Fibroblast of lung (primary cell): ENCODE data around the gene NPAS1.

ENCODE experiments used
- EZH2 ChIP-seq: IDR thresholded peaks from 2 replicates; pipeline ENCODE4 v1.5.1; 2012; ENCODE audit warnings: low read length, control low read depth, mild to moderate bottlenecking; ENCODE audit errors: missing control alignments
- TF ChIP-seq, protein P1 (sequence below), 2 donors: IDR thresholded peaks in 1 of 2; conservative IDR thresholded peaks in 1 of 2; 1 replicate in 1 of 2; 2 replicates in 1 of 2; pipeline ENCODE4 v1.5.1; 2011 to 2012; ENCODE audit warnings: low read length in 2 of 2, control low read depth in 1 of 2, inconsistent platforms in 1 of 2, low read depth in 1 of 2, mild to moderate bottlenecking in 1 of 2

DNA sequence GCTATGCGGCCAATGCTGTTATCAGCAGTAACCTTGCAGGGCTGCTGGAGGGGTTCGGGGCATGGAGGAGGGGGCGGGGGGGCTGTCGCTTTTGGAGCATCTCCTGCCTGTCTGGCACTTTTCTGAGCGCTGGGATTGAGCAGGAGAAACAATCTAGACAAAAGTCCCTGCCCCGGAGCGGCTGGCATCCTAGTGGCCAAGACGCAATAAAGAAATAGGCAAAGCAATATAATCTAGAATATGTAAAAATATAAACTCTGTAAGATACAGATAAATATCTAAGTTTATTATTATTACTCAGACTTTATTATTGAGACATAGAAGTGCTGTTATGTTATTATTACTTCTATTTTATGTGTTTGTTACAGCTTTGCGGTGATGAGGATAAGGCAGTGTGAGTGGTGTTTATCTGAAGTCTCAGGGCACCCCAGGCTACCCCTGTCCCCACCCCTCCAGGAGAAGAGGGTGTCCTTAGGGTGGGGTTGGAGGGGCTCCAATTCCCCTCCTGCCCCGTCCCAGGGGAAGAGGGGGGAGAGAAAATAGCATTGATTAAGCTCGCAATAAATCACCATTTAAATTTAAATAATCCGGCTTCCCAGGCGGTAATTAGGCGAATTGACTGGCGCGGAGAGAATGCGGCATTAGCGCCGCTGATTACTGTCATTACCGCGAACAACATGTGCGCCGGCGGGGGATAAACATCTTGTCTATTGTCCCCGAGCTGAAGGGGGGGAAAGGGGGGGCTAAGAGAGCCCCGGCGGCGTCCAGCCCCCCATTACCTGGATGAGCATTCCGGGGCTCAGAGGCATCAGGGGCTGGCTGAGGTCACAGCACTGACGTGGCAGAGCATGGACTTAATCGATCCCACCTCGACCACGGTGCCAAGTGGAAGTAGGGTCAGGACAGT, 3.2 kb downstream of the NPAS1 start:
- no peak for TF ChIP-seq EZH2
- TF ChIP-seq, protein P1, sequence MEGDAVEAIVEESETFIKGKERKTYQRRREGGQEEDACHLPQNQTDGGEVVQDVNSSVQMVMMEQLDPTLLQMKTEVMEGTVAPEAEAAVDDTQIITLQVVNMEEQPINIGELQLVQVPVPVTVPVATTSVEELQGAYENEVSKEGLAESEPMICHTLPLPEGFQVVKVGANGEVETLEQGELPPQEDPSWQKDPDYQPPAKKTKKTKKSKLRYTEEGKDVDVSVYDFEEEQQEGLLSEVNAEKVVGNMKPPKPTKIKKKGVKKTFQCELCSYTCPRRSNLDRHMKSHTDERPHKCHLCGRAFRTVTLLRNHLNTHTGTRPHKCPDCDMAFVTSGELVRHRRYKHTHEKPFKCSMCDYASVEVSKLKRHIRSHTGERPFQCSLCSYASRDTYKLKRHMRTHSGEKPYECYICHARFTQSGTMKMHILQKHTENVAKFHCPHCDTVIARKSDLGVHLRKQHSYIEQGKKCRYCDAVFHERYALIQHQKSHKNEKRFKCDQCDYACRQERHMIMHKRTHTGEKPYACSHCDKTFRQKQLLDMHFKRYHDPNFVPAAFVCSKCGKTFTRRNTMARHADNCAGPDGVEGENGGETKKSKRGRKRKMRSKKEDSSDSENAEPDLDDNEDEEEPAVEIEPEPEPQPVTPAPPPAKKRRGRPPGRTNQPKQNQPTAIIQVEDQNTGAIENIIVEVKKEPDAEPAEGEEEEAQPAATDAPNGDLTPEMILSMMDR (conservative IDR thresholded peaks at IDR 0.05 in 1 of 2, IDR thresholded peaks at IDR 0.05 in 1 of 2; ENCODE audit: low read depth in 1 of 2, low read length in 2 of 2), result no peak
